ENCODE results near the gene PCIF1.

GRCh38 chr20:45919542-45920399, 14.7 kb upstream of the PCIF1 start:
- TF ChIP-seq, protein P1, sequence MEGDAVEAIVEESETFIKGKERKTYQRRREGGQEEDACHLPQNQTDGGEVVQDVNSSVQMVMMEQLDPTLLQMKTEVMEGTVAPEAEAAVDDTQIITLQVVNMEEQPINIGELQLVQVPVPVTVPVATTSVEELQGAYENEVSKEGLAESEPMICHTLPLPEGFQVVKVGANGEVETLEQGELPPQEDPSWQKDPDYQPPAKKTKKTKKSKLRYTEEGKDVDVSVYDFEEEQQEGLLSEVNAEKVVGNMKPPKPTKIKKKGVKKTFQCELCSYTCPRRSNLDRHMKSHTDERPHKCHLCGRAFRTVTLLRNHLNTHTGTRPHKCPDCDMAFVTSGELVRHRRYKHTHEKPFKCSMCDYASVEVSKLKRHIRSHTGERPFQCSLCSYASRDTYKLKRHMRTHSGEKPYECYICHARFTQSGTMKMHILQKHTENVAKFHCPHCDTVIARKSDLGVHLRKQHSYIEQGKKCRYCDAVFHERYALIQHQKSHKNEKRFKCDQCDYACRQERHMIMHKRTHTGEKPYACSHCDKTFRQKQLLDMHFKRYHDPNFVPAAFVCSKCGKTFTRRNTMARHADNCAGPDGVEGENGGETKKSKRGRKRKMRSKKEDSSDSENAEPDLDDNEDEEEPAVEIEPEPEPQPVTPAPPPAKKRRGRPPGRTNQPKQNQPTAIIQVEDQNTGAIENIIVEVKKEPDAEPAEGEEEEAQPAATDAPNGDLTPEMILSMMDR (IDR thresholded peaks at IDR 0.05), result no peak
- TF ChIP-seq POLR2A (IDR thresholded peaks at IDR 0.05), result no peak
- no peak for TF ChIP-seq POLR2AphosphoS5 (IDR thresholded peaks at IDR 0.05)
